GM12865 (cell line): ENCODE measurements around the gene FMR1.

Experiments
- DNase-seq: peaks from one replicate; pipeline ENCODE4 v3.0.0; 2010; ENCODE audit warnings: low read depth
- H3K4me3 ChIP-seq: 2 replicates; pipeline ENCODE4 v1.5.1; 2011; ENCODE audit warnings: mild to moderate bottlenecking, low read depth, low read length, control low read depth
- TF ChIP-seq, protein P1 (sequence below): IDR thresholded peaks from 2 replicates; pipeline ENCODE4 v1.5.1; 2011; ENCODE audit warnings: low read length, control low read depth, low read depth, inconsistent platforms; ENCODE audit not compliant: insufficient read depth; ENCODE audit errors: missing control alignments

The FMR1 gene

DNA sequence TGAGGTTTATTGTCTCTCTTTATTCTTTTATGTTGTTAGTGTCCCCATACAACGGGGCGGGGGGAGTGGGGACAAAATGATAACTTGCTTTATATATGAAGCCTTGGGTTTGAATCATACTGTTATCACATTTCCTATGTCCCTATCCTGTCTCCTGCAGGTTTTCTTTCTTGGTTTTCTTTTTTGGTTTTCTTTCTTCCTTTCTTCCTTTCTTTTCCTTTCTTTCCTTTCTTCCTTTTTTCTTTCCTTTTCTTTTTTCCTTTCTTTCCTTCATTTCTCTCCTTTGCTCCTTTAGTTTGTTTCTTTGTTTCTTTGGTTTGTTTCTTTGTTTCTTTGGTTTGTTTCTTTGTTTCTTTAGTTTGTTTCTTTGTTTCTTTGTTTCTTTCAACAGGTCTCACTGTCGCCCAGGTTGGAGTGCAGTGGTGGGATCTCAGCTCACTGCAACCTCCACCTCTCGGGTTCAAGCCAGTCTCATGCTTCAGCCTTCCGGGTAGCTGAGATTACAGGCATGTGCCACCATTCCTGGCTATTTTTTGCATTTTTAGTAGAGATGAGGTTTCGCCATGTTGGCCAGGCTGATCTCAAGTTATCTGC lies 4.8 kb downstream of the FMR1 start:
- TF ChIP-seq, protein P1, sequence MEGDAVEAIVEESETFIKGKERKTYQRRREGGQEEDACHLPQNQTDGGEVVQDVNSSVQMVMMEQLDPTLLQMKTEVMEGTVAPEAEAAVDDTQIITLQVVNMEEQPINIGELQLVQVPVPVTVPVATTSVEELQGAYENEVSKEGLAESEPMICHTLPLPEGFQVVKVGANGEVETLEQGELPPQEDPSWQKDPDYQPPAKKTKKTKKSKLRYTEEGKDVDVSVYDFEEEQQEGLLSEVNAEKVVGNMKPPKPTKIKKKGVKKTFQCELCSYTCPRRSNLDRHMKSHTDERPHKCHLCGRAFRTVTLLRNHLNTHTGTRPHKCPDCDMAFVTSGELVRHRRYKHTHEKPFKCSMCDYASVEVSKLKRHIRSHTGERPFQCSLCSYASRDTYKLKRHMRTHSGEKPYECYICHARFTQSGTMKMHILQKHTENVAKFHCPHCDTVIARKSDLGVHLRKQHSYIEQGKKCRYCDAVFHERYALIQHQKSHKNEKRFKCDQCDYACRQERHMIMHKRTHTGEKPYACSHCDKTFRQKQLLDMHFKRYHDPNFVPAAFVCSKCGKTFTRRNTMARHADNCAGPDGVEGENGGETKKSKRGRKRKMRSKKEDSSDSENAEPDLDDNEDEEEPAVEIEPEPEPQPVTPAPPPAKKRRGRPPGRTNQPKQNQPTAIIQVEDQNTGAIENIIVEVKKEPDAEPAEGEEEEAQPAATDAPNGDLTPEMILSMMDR = no peak
- DNase-seq = no peak
- H3K4me3 ChIP-seq = no peak overlapping the region

DNA sequence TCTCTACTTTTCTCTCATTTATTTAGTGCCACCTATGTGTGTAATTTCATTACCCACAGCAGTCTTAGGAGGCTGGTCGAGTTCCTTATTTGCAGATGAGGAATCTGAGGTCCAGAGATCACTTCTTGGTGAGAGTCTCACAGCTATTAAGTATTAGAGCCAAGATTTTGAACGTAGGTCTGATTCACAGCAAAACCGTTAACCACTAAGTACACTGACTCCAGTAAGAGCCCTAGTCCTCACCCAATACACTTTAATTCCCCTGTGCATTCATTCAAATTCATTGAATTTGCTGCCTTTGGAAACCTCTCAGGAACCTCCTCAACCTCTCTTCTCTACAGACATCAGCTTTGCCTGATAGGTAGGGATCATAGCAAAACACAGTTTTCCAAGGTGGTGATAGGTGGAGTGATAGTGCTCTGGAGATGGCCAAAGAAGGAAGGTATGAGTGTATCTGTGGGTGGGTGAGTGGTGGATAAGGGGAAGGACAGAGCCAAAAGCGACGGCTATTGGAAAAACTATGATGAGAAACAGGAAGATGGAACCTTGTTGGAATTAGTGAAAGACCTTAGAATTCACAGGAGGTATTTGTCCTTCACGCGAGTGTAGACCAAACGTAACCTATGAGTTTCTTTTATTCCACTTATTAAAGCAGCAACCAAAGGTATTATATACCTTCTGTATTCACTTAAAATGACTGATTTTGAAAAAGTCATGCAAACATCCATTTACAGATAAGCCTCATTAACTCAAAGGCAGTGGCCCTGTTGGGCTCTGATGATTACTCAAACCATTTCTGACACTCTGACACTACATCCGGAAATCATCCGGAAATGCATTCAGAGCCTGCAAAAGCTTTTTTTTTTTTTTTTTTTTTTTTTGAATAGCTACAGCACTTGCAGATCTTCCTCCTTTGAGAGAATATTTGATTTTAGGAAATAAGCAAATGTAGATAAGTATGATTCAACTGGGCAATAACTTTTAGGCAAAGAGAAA lies 6.3 kb downstream of the FMR1 start:
- TF ChIP-seq, protein P1 = no peak

DNA sequence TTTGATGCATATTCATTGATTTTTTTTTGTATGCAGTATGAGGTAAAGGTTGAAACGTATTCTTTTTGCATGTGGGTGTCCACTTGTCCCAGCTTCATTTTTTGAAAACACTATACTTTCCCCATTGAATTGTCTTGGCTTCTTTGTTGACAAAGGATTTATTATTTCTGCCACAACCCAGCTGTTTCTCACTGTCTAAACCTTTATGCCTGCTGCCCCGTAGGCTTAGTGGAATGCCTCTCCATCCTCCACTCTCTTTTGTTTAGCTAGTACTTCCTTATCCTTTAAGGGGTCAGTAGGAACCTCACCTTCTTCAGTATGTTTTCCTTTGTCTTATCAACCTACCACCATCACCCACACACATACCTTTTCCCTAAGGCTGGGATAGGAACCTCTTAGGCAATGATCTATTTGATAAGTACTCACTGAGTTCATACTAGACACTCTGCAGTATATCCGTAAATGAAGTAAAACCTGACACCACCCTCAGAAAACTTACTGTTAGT lies 8.5 kb downstream of the FMR1 start:
- no peak for DNase-seq
- TF ChIP-seq, protein P1 = no peak
- no peak overlapping the region for H3K4me3 ChIP-seq

More for the DNA sequence above, 6.3 kb downstream of the FMR1 start:
- DNase-seq = peak; percentile 76
- H3K4me3 ChIP-seq = peak overlapping the region; percentile 1; the same call in 1 of the 2 replicates

DNA sequence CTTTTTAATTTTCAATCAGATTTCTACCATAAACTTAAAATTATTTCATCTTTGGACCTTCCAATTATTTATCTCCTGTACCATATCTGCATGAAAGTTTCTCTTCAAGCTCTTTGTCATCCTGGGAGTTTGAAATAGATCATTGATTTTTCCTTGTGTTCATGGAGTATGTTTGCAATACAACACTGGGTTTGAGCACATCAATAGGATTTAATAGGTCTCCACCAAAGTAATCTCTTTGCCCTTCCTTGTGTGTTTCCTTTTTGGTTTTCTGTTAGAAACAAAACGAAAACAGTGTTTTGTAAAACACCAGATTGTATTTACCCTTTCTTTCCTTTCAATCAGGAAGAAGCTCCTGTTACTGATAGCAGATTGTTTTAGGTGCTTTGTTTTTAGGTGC lies 11.9 kb downstream of the FMR1 start:
- no peak for DNase-seq
- no peak overlapping the region for H3K4me3 ChIP-seq
- TF ChIP-seq, protein P1 = no peak

DNA sequence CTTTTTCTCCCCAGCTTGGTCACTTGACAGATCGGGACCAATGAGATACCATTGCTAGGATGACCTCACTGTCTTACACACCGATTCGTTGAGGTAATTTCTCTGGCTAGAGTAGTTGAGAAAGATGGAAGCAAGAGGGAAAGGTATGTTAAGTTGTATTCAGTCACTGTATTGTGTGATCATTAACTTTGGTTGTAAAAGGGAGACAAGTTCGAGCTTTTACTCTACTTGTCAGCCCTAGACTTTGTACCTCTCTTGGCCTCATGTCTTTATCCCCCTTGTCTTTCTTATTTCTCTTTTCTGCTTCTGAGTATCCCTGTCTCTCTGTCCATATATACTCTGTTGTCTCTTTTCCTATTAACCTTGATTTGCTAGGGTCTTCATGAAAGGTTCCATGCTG lies 15.5 kb downstream of the FMR1 start:
- TF ChIP-seq, protein P1 = no peak
- DNase-seq = no peak
- no peak overlapping the region for H3K4me3 ChIP-seq

DNA sequence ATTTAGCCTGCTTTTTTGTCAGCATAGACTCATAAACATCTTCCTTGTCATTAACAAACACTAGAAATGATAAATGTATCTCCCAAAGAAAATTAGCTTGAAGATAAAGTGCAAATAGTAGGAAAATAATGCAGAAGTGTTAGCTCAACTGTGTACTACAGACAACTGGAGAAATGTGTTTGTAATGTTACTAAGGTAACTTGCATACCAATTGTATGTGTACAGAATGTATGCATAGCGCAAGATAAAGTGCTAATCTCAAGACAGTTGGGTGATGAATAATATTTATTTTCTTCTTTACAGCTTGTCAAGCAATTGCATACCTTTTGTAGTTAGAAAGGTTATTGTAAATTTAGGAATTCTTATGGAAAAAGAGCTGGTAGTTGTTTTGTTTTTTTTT lies 22.1 kb downstream of the FMR1 start:
- DNase-seq = no peak
- H3K4me3 ChIP-seq = no peak overlapping the region
- TF ChIP-seq, protein P1 = no peak
